HG03558 (cell line): ENCODE results near the gene WDR27.
"Not testable (repeated sequence)": the region's sequence is repeated elsewhere in the genome, so short reads cannot be mapped to it uniquely, and the experiment has no call there.

Experiments used
- ATAC-seq: cut with Tn5 transposase; IDR thresholded peaks from one replicate; pipeline ENCODE4 v1.9.1; 2021; ENCODE audit warnings: moderate number of reproducible peaks; ENCODE audit not compliant: unreplicated experiment; ENCODE audit errors: extremely low read depth

The WDR27 gene

GRCh38 chr6:169620171-169621130 lies 81.4 kb downstream of the WDR27 start:
- no peak for ATAC-seq

GRCh38 chr6:169619650-169620049 lies 82.2 kb downstream of the WDR27 start:
- ATAC-seq = no peak

- ATAC-seq = no peak
Observed at GRCh38 chr6:169618526-169619490, 83.0 kb downstream of the WDR27 start.

GRCh38 chr6:169617562-169617961 lies 84.3 kb downstream of the WDR27 start:
- no peak for ATAC-seq

GRCh38 chr6:169608609-169609008 lies 93.2 kb downstream of the WDR27 start:
- not testable (repeated sequence) for ATAC-seq

- no peak for ATAC-seq
Observed at GRCh38 chr6:169604076-169604475, 97.8 kb downstream of the WDR27 start.

GRCh38 chr6:169601129-169601528 lies 100.7 kb downstream of the WDR27 start:
- not testable (repeated sequence) for ATAC-seq

GRCh38 chr6:169592558-169592957 lies 109.3 kb downstream of the WDR27 start:
- ATAC-seq = no peak

- ATAC-seq = no peak
Observed at GRCh38 chr6:169591616-169592015, 110.2 kb downstream of the WDR27 start.

- no peak for ATAC-seq
Observed at GRCh38 chr6:169590376-169590939, 111.4 kb downstream of the WDR27 start.

GRCh38 chr6:169589699-169590257 lies 112.1 kb downstream of the WDR27 start:
- ATAC-seq = peak; percentile 42

- peak; percentile 54 for ATAC-seq
Observed at GRCh38 chr6:169589293-169589692, 112.5 kb downstream of the WDR27 start.

GRCh38 chr6:169587975-169588374 lies 113.9 kb downstream of the WDR27 start:
- no peak for ATAC-seq

GRCh38 chr6:169583886-169584541 lies 117.8 kb downstream of the WDR27 start:
- ATAC-seq = no peak

- no peak for ATAC-seq
Observed at GRCh38 chr6:169579407-169580111, 122.3 kb downstream of the WDR27 start.

GRCh38 chr6:169577974-169578373 lies 123.9 kb downstream of the WDR27 start:
- ATAC-seq = no peak

GRCh38 chr6:169577236-169577635 lies 124.6 kb downstream of the WDR27 start:
- ATAC-seq = no peak

- ATAC-seq = no peak
Observed at GRCh38 chr6:169575821-169576220, 126.0 kb downstream of the WDR27 start.

- no peak for ATAC-seq
Observed at GRCh38 chr6:169575365-169575764, 126.5 kb downstream of the WDR27 start.
